NB4 (cell line): Measurements from ENCODE around the gene CHKA.

ENCODE experiments used
- MYC ChIP-seq: IDR thresholded peaks from 2 replicates; pipeline ENCODE4 v1.6.1; 2011; ENCODE audit warnings: low read depth, low read length
- POLR2A ChIP-seq: IDR thresholded peaks from 2 replicates; pipeline ENCODE4 v1.6.1; 2011; ENCODE audit warnings: mild to moderate bottlenecking; ENCODE audit not compliant: insufficient read length; ENCODE audit errors: extremely low read depth
- TF ChIP-seq, protein P1 (sequence below): IDR thresholded peaks from one replicate; pipeline ENCODE4 v1.5.1; 2012; ENCODE audit warnings: low read depth, low read length
- TF ChIP-seq, protein P2 (sequence below): IDR thresholded peaks from 2 replicates; pipeline ENCODE4 v1.6.1; 2011; ENCODE audit warnings: low read depth, low read length

DNA sequence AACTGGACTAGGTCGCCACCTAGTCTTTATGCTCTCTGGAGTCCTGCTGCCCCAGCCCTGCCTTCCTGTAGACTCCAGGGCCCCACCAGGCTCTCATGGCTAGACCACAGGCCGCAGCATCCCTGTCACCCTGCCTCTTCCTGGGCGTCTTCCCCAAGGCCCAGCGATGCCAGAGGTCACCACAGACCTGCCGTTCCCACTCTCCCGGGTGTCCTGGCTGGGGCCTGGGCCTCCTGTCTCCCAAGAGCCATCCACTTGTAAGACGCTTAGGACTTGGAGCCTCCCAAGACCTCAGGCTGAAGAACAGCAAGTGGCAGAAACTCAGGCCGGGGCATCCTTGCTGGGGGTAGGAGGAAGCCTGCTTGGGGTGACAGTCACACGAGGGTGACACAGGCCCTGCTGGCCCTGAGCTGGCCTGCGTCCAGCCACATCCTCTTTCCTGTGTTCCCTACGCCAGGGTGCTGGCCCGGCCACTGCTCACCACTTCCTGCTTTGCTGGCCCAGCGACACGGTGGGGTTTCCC, 84.4 kb downstream of the CHKA start:
- TF ChIP-seq, protein P1, sequence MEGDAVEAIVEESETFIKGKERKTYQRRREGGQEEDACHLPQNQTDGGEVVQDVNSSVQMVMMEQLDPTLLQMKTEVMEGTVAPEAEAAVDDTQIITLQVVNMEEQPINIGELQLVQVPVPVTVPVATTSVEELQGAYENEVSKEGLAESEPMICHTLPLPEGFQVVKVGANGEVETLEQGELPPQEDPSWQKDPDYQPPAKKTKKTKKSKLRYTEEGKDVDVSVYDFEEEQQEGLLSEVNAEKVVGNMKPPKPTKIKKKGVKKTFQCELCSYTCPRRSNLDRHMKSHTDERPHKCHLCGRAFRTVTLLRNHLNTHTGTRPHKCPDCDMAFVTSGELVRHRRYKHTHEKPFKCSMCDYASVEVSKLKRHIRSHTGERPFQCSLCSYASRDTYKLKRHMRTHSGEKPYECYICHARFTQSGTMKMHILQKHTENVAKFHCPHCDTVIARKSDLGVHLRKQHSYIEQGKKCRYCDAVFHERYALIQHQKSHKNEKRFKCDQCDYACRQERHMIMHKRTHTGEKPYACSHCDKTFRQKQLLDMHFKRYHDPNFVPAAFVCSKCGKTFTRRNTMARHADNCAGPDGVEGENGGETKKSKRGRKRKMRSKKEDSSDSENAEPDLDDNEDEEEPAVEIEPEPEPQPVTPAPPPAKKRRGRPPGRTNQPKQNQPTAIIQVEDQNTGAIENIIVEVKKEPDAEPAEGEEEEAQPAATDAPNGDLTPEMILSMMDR, result no peak
- TF ChIP-seq POLR2A (no peak), MYC (peak; percentile 64)
- TF ChIP-seq, protein P2, sequence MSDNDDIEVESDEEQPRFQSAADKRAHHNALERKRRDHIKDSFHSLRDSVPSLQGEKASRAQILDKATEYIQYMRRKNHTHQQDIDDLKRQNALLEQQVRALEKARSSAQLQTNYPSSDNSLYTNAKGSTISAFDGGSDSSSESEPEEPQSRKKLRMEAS, result peak; percentile 74
